ENCODE measurements around the gene LITAFD. TPM values are rescaled to one million over a fixed set of nuclear protein-coding genes. Genes with fewer than 3 reads are reported as not detected.

The LITAFD gene
- total RNA-seq, 2 donors from 2014 or later: not detected

DNA sequence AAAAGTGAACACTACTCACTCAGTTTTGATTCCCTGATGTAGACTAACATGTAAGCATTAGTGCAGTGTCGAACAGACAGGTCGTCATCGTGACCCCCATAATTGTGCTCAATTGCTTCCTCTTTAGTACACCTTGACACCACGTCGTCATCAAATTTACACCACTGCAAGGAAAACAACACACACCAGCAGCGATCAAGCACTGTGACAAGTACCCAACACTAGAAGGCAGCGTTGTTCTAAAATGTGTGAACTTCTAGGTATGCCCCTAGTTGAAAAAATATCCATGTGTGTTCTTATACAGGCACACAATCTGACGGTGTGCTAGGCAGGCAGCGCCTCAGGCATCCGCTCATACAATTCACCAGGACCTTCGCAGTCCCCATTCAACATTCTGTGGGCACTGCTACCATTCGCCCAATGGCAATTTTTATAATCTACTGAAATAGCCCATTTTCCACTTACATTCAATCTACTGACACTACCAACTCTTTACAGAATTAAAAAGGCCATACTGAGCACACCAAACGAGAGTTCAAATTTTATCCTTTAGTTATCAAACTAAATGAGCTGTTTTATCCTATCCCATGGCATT is 23.1 kb downstream of the LITAFD start:
- Mint-ChIP-seq H3K36me3 (ENCODE audit: low read depth) (peaks cover 79% of the 10 kb centered on the region), H3K27ac (no peak overlapping the region)

GRCh38 chr16:8905795-8906591 is 23.8 kb downstream of the LITAFD start:
- H3K36me3 ChIP-seq (ENCODE audit: control insufficient read depth, insufficient read depth, low read length): peaks cover 95% of the 10 kb centered on the region
- no peaks in the 10 kb centered on the region for H3K27me3 Mint-ChIP-seq (ENCODE audit: insufficient read depth)
- H3K4me3 Mint-ChIP-seq: no peak overlapping the region
- no peak overlapping the region for H3K4me3 ChIP-seq (ENCODE audit: low read length)
- no peaks in the 10 kb centered on the region for H3K27me3 ChIP-seq (ENCODE audit: control insufficient read depth, insufficient read depth, low read length, poor library complexity, severe bottlenecking)
- H3K4me1 Mint-ChIP-seq: peaks cover 27% of the 10 kb centered on the region
- no peaks in the 10 kb centered on the region for H3K9me3 ChIP-seq (ENCODE audit: control insufficient read depth, low read length)
- H3K27ac ChIP-seq (ENCODE audit: low read depth, low read length): no peak overlapping the region
- H3K9me3 Mint-ChIP-seq: no peaks in the 10 kb centered on the region
- peaks cover 78% of the 10 kb centered on the region for H3K36me3 Mint-ChIP-seq (ENCODE audit: low read depth)
- TF ChIP-seq, protein P1, sequence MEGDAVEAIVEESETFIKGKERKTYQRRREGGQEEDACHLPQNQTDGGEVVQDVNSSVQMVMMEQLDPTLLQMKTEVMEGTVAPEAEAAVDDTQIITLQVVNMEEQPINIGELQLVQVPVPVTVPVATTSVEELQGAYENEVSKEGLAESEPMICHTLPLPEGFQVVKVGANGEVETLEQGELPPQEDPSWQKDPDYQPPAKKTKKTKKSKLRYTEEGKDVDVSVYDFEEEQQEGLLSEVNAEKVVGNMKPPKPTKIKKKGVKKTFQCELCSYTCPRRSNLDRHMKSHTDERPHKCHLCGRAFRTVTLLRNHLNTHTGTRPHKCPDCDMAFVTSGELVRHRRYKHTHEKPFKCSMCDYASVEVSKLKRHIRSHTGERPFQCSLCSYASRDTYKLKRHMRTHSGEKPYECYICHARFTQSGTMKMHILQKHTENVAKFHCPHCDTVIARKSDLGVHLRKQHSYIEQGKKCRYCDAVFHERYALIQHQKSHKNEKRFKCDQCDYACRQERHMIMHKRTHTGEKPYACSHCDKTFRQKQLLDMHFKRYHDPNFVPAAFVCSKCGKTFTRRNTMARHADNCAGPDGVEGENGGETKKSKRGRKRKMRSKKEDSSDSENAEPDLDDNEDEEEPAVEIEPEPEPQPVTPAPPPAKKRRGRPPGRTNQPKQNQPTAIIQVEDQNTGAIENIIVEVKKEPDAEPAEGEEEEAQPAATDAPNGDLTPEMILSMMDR (conservative IDR thresholded peaks at IDR 0.05): peak; percentile 74
- WGBS, 2 experiments (ENCODE audit: insufficient coverage in 1 of 2, insufficient read length in 1 of 2): 87 to 93% methylated on average over 12 to 14 of the region's 14 CpGs
- DNase-seq: peak; percentile 74
- peaks cover 17% of the 10 kb centered on the region for H3K4me1 ChIP-seq (ENCODE audit: control insufficient read depth, insufficient read depth, low read length)
- H3K27ac Mint-ChIP-seq: peak overlapping the region; percentile 67
- H3K9ac ChIP-seq (ENCODE audit: extremely low read depth, low read length, poor library complexity, severe bottlenecking): no peak overlapping the region

More for the DNA sequence above, 23.1 kb downstream of the LITAFD start:
- H3K27ac ChIP-seq (ENCODE audit: low read depth, low read length): no peak overlapping the region
- no peak overlapping the region for H3K4me3 ChIP-seq (ENCODE audit: low read length)
- H3K9me3 Mint-ChIP-seq: no peaks in the 10 kb centered on the region
- no peaks in the 10 kb centered on the region for H3K27me3 Mint-ChIP-seq (ENCODE audit: insufficient read depth)
- peaks cover 20% of the 10 kb centered on the region for H3K4me1 Mint-ChIP-seq
- H3K36me3 ChIP-seq (ENCODE audit: control insufficient read depth, insufficient read depth, low read length): peaks cover 95% of the 10 kb centered on the region
- TF ChIP-seq, protein P1 (conservative IDR thresholded peaks at IDR 0.05): peak; percentile 51
- DNase-seq: no peak
- no peaks in the 10 kb centered on the region for H3K9me3 ChIP-seq (ENCODE audit: control insufficient read depth, low read length)
- no peak overlapping the region for H3K9ac ChIP-seq (ENCODE audit: extremely low read depth, low read length, poor library complexity, severe bottlenecking)
- peaks cover 10% of the 10 kb centered on the region for H3K4me1 ChIP-seq (ENCODE audit: control insufficient read depth, insufficient read depth, low read length)
- H3K27me3 ChIP-seq (ENCODE audit: control insufficient read depth, insufficient read depth, low read length, poor library complexity, severe bottlenecking): no peaks in the 10 kb centered on the region
- H3K4me3 Mint-ChIP-seq: no peak overlapping the region
- WGBS, 2 experiments (ENCODE audit: insufficient coverage in 1 of 2, insufficient read length in 1 of 2): 88 to 93% methylated on average over 12 to 13 of the region's 13 CpGs

GRCh38 chr16:8907096-8907495 is 24.9 kb downstream of the LITAFD start:
- H3K36me3 Mint-ChIP-seq (ENCODE audit: low read depth): peaks cover 72% of the 10 kb centered on the region
- H3K4me3 Mint-ChIP-seq: no peak overlapping the region
- no peak overlapping the region for H3K9ac ChIP-seq (ENCODE audit: extremely low read depth, low read length, poor library complexity, severe bottlenecking)
- peaks cover 93% of the 10 kb centered on the region for H3K36me3 ChIP-seq (ENCODE audit: control insufficient read depth, insufficient read depth, low read length)
- no peak for DNase-seq
- no peaks in the 10 kb centered on the region for H3K9me3 Mint-ChIP-seq
- no peaks in the 10 kb centered on the region for H3K27me3 Mint-ChIP-seq (ENCODE audit: insufficient read depth)
- no peaks in the 10 kb centered on the region for H3K27me3 ChIP-seq (ENCODE audit: control insufficient read depth, insufficient read depth, low read length, poor library complexity, severe bottlenecking)
- H3K27ac Mint-ChIP-seq: peak overlapping the region; percentile 6
- TF ChIP-seq, protein P1 (conservative IDR thresholded peaks at IDR 0.05): no peak
- 92 to 96% methylated on average over 3 to 4 of the region's 4 CpGs for WGBS, 2 experiments (ENCODE audit: insufficient coverage in 1 of 2, insufficient read length in 1 of 2)
- no peak overlapping the region for H3K27ac ChIP-seq (ENCODE audit: low read depth, low read length)
- peaks cover 38% of the 10 kb centered on the region for H3K4me1 Mint-ChIP-seq
- peaks cover 26% of the 10 kb centered on the region for H3K4me1 ChIP-seq (ENCODE audit: control insufficient read depth, insufficient read depth, low read length)
- H3K9me3 ChIP-seq (ENCODE audit: control insufficient read depth, low read length): no peaks in the 10 kb centered on the region
- no peak overlapping the region for H3K4me3 ChIP-seq (ENCODE audit: low read length)
